ENCODE data around the gene LYL1. TPM values are rescaled to one million over a fixed set of nuclear protein-coding genes. Genes with fewer than 3 reads are reported as not detected.

Gene LYL1
- total RNA-seq, 1 experiment from 2014 or later: 0.23 TPM

DNA sequence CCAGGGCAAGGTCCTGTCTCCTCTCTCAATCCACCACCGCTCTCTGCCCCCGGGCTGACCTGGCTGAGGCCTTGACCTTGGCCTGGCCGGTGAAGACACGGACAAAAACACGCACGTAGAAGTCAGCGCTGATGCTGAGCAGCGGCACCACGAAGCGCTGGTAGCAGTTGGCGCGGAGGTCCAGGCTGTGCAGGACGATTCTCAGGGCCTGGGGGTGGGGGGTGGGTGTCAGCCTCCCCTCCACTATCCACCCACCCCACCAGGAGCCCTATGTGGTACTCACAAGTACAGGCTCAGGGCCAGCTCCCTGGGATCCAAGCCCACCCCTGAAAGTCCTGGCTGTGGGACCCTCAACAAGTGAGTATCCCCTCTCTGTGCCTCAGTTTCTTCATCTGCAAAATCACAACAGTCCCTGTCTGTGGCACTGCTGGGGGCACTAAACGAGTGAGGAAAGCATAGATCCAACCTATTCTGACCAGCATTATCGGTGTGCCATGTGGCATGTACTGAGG is 7.5 kb upstream of the LYL1 start:
- TF ChIP-seq TCF7L2 (IDR thresholded peaks at IDR 0.05; ENCODE audit: low read depth, low read length) (no peak), SIN3A (IDR thresholded peaks at IDR 0.05; ENCODE audit: borderline replicate concordance, insufficient read depth, low read depth, low read length) (no peak), POLR2AphosphoS5 (IDR thresholded peaks at IDR 0.05; ENCODE audit: low read depth, low read length) (no peak)
- TF ChIP-seq, protein P1, sequence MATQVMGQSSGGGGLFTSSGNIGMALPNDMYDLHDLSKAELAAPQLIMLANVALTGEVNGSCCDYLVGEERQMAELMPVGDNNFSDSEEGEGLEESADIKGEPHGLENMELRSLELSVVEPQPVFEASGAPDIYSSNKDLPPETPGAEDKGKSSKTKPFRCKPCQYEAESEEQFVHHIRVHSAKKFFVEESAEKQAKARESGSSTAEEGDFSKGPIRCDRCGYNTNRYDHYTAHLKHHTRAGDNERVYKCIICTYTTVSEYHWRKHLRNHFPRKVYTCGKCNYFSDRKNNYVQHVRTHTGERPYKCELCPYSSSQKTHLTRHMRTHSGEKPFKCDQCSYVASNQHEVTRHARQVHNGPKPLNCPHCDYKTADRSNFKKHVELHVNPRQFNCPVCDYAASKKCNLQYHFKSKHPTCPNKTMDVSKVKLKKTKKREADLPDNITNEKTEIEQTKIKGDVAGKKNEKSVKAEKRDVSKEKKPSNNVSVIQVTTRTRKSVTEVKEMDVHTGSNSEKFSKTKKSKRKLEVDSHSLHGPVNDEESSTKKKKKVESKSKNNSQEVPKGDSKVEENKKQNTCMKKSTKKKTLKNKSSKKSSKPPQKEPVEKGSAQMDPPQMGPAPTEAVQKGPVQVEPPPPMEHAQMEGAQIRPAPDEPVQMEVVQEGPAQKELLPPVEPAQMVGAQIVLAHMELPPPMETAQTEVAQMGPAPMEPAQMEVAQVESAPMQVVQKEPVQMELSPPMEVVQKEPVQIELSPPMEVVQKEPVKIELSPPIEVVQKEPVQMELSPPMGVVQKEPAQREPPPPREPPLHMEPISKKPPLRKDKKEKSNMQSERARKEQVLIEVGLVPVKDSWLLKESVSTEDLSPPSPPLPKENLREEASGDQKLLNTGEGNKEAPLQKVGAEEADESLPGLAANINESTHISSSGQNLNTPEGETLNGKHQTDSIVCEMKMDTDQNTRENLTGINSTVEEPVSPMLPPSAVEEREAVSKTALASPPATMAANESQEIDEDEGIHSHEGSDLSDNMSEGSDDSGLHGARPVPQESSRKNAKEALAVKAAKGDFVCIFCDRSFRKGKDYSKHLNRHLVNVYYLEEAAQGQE (IDR thresholded peaks at IDR 0.05; ENCODE audit: insufficient read depth in 1 of 2, low read depth in 2 of 2, low read length in 1 of 2): no peak
- TF ChIP-seq, protein P2, sequence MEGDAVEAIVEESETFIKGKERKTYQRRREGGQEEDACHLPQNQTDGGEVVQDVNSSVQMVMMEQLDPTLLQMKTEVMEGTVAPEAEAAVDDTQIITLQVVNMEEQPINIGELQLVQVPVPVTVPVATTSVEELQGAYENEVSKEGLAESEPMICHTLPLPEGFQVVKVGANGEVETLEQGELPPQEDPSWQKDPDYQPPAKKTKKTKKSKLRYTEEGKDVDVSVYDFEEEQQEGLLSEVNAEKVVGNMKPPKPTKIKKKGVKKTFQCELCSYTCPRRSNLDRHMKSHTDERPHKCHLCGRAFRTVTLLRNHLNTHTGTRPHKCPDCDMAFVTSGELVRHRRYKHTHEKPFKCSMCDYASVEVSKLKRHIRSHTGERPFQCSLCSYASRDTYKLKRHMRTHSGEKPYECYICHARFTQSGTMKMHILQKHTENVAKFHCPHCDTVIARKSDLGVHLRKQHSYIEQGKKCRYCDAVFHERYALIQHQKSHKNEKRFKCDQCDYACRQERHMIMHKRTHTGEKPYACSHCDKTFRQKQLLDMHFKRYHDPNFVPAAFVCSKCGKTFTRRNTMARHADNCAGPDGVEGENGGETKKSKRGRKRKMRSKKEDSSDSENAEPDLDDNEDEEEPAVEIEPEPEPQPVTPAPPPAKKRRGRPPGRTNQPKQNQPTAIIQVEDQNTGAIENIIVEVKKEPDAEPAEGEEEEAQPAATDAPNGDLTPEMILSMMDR (IDR thresholded peaks at IDR 0.05): no peak
- in situ Hi-C loops (cut with HindIII; ENCODE audit: low pct_unique_long_range_greater_than_20kb, low sequenced_read_pairs): no loop called here
- H3K4me1 ChIP-seq (ENCODE audit: control insufficient read depth, insufficient read depth, low read length): peaks cover 4% of the 10 kb centered on the region
- H3K27me3 ChIP-seq (ENCODE audit: control insufficient read depth, insufficient read depth, low read length): no peaks in the 10 kb centered on the region
- intact Hi-C loops (cut with micrococcal nuclease; ENCODE audit: unreplicated experiment): no loop called here
- H3K36me3 ChIP-seq (ENCODE audit: control insufficient read depth, insufficient read depth, low read length): peaks cover 2% of the 10 kb centered on the region; the same call in 1 of the 2 replicates
- POLR2A ChIA-PET: no interaction called here
- H3K4me3 ChIP-seq (ENCODE audit: low read depth in 2 of 2, low read length in 2 of 2): no peak overlapping the region
- CTCF ChIA-PET: no interaction called here
- no TSS peak for BruUV-seq (replicated peaks)
- no peaks in the 10 kb centered on the region for H3K9me3 ChIP-seq (ENCODE audit: control insufficient read depth, insufficient read depth, low read depth, low read length)
- ATAC-seq (no peak), DNase-seq (ENCODE audit: low read depth, low spot score) (no peak)
- no peak overlapping the region for H3K27ac ChIP-seq (ENCODE audit: low read length)

- Histone ChIP-seq H3K27me3 (ENCODE audit: control insufficient read depth, insufficient read depth, low read length) (no peaks in the 10 kb centered on the region), H3K36me3 (ENCODE audit: control insufficient read depth, insufficient read depth, low read length) (peaks cover 2% of the 10 kb centered on the region; the same call in 1 of the 2 replicates), H3K9me3 (ENCODE audit: control insufficient read depth, insufficient read depth, low read depth, low read length) (no peaks in the 10 kb centered on the region), H3K4me1 (ENCODE audit: control insufficient read depth, insufficient read depth, low read length) (no peaks in the 10 kb centered on the region), H3K4me3 (ENCODE audit: low read depth in 2 of 2, low read length in 2 of 2) (no peak overlapping the region), H3K27ac (ENCODE audit: low read length) (no peak overlapping the region)
- ChIA-PET POLR2A (interaction anchor here (0.7 kb wide), 1 partner anchor 24 kb away, joined by 12 read pairs; no protein-coding TSS in a partner anchor), CTCF (interaction anchor here (0.7 kb wide), 1 partner anchor 76 kb away, joined by 9 read pairs; no protein-coding TSS in a partner anchor)
- intact Hi-C loops (cut with micrococcal nuclease; ENCODE audit: unreplicated experiment) (no loop called here), in situ Hi-C loops (cut with HindIII; ENCODE audit: low pct_unique_long_range_greater_than_20kb, low sequenced_read_pairs) (no loop called here)
- no peak for TF ChIP-seq TCF7L2 (IDR thresholded peaks at IDR 0.05; ENCODE audit: low read depth, low read length)
- TF ChIP-seq, protein P2 (IDR thresholded peaks at IDR 0.05): no peak
- TF ChIP-seq SIN3A (IDR thresholded peaks at IDR 0.05; ENCODE audit: borderline replicate concordance, insufficient read depth, low read depth, low read length): no peak
- no peak for TF ChIP-seq POLR2AphosphoS5 (IDR thresholded peaks at IDR 0.05; ENCODE audit: low read depth, low read length)
- TF ChIP-seq, protein P1 (IDR thresholded peaks at IDR 0.05; ENCODE audit: insufficient read depth in 1 of 2, low read depth in 2 of 2, low read length in 1 of 2): no peak
- BruUV-seq (replicated peaks): no TSS peak
- ATAC-seq (no peak), DNase-seq (ENCODE audit: low read depth, low spot score) (no peak)
Measured at GRCh38 chr19:13109361-13110098, 6.9 kb upstream of the LYL1 start.
